ENCODE data around the gene TSPYL1. TPM values are rescaled to one million over a fixed set of nuclear protein-coding genes. Genes with fewer than 3 reads are reported as not detected.
A peak's percentile ranks its signal among the peaks of the same experiment; 100 is the strongest.
"Not testable (repeated sequence)": the region's sequence is repeated elsewhere in the genome, so short reads cannot be mapped to it uniquely, and the experiment has no call there.

TSPYL1 gene
- total RNA-seq: 10 to 100 TPM; 77.2 to 78.0 TPM
- polyA plus RNA-seq: 10 to 100 TPM; 30.8 to 32.2 TPM
- long read RNA-seq, donor 1, transcript TSPYL1-201 (1 exons, 3,326 nt): major isoform, 67 of 68 reads
- long read RNA-seq, donor 1, partial matches to known transcripts: 0 of 68 reads
- long read RNA-seq, donor 1, other reads (novel, unspliced or antisense): 1 of 68 reads
- long read RNA-seq, donor 2, transcript TSPYL1-201 (1 exons, 3,326 nt): major isoform, 18 of 18 reads
- long read RNA-seq, donor 2, partial matches to known transcripts: 0 of 18 reads
- long read RNA-seq, donor 2, other reads (novel, unspliced or antisense): 0 of 18 reads

DNA sequence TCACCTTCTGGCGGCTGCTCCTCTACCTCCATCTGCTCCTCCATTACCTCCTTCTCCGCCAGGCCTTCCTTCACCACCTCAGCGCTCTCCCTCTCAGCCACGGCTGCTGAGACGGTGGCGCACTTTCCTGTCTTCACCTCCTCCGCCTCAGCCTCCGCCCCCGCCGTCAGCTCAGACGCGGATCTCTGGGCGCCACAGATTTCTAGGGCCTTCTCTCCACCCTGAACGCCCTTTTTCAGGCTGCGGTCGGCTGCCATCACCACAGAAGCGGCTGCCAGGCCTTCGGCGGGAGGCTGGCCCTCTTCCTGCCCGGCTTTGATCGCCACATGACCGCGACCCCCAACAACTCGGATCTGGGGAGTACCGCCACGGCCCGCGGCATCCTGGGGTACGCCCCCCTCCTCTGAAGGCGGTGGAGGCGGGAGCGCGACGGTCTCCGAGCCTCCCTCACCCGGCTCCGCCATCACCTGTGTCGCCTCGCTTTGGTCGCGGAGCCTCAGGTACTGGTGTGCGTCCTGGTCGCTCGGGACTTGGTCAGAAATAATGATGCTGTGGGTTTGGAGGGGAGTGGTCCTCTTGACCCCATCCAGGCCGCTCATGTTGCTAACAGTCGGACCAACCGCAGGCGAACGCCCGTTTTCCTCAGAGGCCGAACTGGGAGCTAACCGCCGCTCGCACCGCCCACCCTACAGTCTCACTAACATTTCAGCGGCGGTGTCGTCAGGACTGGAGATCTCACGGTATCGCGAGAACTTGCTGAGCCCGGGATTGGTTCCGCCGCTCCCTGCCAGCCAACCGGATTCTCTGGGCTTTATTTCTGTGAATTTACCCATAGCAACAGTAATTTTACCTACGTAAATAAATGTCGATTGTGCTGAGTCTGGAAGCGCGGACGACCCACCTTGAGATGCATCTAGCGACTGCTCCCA lies at the start of gene TSPYL1:
TSS of gene TSPYL1 (minus strand) at position 699 of the 929 bp plus-strand sequence. CDS start at position 599, 100 bp downstream.
- WGBS, 2 donors: 0% methylated on average over 70 to 71 of the region's 71 CpGs
- DNase-seq (peak; percentile 98), ATAC-seq (ENCODE audit: low FRiP score) (peak; percentile 99)
- Histone ChIP-seq H3K4me3 (ENCODE audit: low read length in 2 of 2) (peak within 1 kb of the TSS; percentile 81 to 85), H3K9me3 (ENCODE audit: control insufficient read depth, low read length) (no peaks in the 10 kb centered on the region), H3K27me3 (ENCODE audit: control insufficient read depth in 1 of 2, insufficient read depth in 2 of 2, low read length in 1 of 2) (no peaks in the 10 kb centered on the region), H3K4me1 (ENCODE audit: control insufficient read depth in 1 of 2, insufficient read depth in 2 of 2, low read length in 2 of 2) (peaks cover 0 to 7% of the 10 kb centered on the region in 2 donors), H3K27ac (ENCODE audit: low read depth in 1 of 2, low read length in 2 of 2) (peak within 1 kb of the TSS; percentile 84 to 91), H3K36me3 (ENCODE audit: control insufficient read depth in 1 of 2, insufficient read depth in 2 of 2, low read length in 1 of 2) (no peaks in the 10 kb centered on the region)
- intact Hi-C loops (cut with DNase I): loop anchor here (2.0 to 10.0 kb wide), 6 partner anchors 25 to 285 kb away; partner anchors contain the start of genes CALHM5 (in 1 of the 2), DSE (in 1 of the 2) and TSPYL4 (in 1 of the 2)

GRCh38 chr6:116329156-116329555 lies 49.4 kb upstream of the TSPYL1 start:
- Histone ChIP-seq H3K4me1 (ENCODE audit: control insufficient read depth in 1 of 2, insufficient read depth in 2 of 2, low read length in 2 of 2) (no peaks in the 10 kb centered on the region), H3K27ac (ENCODE audit: low read depth in 1 of 2, low read length in 2 of 2) (no peak overlapping the region), H3K27me3 (ENCODE audit: control insufficient read depth in 1 of 2, insufficient read depth in 2 of 2, low read length in 1 of 2) (no peaks in the 10 kb centered on the region), H3K36me3 (ENCODE audit: control insufficient read depth in 1 of 2, insufficient read depth in 2 of 2, low read length in 1 of 2) (no peaks in the 10 kb centered on the region), H3K4me3 (ENCODE audit: low read length in 2 of 2) (no peak overlapping the region), H3K9me3 (ENCODE audit: control insufficient read depth, low read length) (no peaks in the 10 kb centered on the region)
- ATAC-seq (ENCODE audit: low FRiP score) (no peak), DNase-seq (no peak)
- intact Hi-C loops (cut with DNase I): loop anchor here in 1 of 2 donors (5.0 kb wide), 1 partner anchor 38 kb away; no protein-coding TSS in a partner anchor

- ATAC-seq (ENCODE audit: low FRiP score): peak; percentile 65
- WGBS, 2 donors: 37 to 42% methylated on average over 1 of the region's 1 CpG
- Histone ChIP-seq H3K27ac (ENCODE audit: low read depth in 1 of 2, low read length in 2 of 2) (no peak overlapping the region), H3K27me3 (ENCODE audit: control insufficient read depth in 1 of 2, insufficient read depth in 2 of 2, low read length in 1 of 2) (no peaks in the 10 kb centered on the region), H3K36me3 (ENCODE audit: control insufficient read depth in 1 of 2, insufficient read depth in 2 of 2, low read length in 1 of 2) (no peaks in the 10 kb centered on the region), H3K4me1 (ENCODE audit: control insufficient read depth in 1 of 2, insufficient read depth in 2 of 2, low read length in 2 of 2) (no peaks in the 10 kb centered on the region), H3K9me3 (ENCODE audit: control insufficient read depth, low read length) (no peaks in the 10 kb centered on the region), H3K4me3 (ENCODE audit: low read length in 2 of 2) (no peak overlapping the region)
- intact Hi-C loops (cut with DNase I): loop anchor here in 1 of 2 donors (5.0 kb wide), 1 partner anchor 39 kb away; no protein-coding TSS in a partner anchor
- DNase-seq: no peak
Observed at GRCh38 chr6:116328528-116328903, 48.8 kb upstream of the TSPYL1 start.

DNA sequence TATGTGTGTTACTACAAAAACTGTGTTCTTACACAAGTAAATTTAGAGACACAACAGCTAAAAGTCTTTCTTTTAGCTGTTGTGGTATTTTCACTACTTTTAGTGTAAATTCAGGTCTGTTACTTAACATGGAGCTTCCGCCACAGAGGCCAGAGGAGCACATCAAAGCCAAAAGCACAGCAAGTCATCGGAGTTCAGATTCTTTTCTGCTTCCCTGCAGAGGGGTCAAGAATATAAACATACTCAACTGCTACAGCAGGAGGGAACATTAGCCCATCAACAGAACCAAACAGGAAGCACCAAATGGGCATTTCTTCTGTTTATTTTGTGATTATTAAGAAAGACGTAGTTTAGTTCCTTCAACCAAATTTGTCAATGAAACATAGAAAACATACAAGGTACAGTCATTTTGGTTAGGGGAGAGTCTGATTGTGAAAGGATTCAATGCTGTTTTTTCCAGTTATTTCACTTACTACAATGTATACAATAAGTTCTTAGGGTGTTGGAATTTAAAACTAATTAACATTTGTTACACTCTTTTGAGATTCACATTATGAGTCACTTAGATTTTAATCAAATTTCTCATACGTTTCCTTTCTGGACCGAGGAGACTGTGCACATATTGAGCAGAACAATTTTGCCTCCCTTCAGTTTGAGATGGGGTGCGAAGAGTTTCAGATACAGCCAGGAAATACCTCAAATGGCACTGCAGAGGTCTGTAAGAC lies 48.2 kb upstream of the TSPYL1 start:
- no peak overlapping the region for H3K27ac ChIP-seq (ENCODE audit: low read depth in 1 of 2, low read length in 2 of 2)
- intact Hi-C loops (cut with DNase I): loop anchor here in 1 of 2 donors (5.0 kb wide), 1 partner anchor 39 kb away; no protein-coding TSS in a partner anchor
- no peak for ATAC-seq (ENCODE audit: low FRiP score)
- no peak for DNase-seq
- no peaks in the 10 kb centered on the region for H3K27me3 ChIP-seq (ENCODE audit: control insufficient read depth in 1 of 2, insufficient read depth in 2 of 2, low read length in 1 of 2)
- no peak overlapping the region for H3K4me3 ChIP-seq (ENCODE audit: low read length in 2 of 2)
- no peaks in the 10 kb centered on the region for H3K36me3 ChIP-seq (ENCODE audit: control insufficient read depth in 1 of 2, insufficient read depth in 2 of 2, low read length in 1 of 2)
- 58 to 63% methylated on average over 6 of the region's 6 CpGs for WGBS, 2 donors
- no peaks in the 10 kb centered on the region for H3K9me3 ChIP-seq (ENCODE audit: control insufficient read depth, low read length)
- H3K4me1 ChIP-seq (ENCODE audit: control insufficient read depth in 1 of 2, insufficient read depth in 2 of 2, low read length in 2 of 2): no peaks in the 10 kb centered on the region

DNA sequence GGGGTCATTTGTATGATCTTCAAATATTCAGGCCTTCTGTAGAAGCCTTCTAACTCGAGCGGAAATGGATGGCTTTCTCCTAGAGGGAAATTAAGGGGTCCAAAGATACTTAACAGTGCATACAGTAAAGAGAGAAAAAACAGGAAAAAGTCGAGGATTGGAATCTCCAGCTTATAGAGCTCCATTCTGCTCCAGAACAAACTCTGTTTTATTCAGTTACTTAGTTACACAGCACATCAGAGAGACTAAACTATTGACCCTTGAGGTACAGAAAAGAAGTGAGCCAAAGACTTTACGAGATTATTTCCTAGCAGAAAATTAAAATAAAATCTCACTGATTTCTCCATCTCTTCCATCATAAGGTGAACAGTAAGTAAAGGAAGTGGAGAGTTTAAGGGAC lies 47.3 kb upstream of the TSPYL1 start:
- Histone ChIP-seq H3K36me3 (ENCODE audit: control insufficient read depth in 1 of 2, insufficient read depth in 2 of 2, low read length in 1 of 2) (no peaks in the 10 kb centered on the region), H3K27ac (ENCODE audit: low read depth in 1 of 2, low read length in 2 of 2) (no peak overlapping the region), H3K4me1 (ENCODE audit: control insufficient read depth in 1 of 2, insufficient read depth in 2 of 2, low read length in 2 of 2) (no peaks in the 10 kb centered on the region), H3K9me3 (ENCODE audit: control insufficient read depth, low read length) (no peaks in the 10 kb centered on the region), H3K4me3 (ENCODE audit: low read length in 2 of 2) (no peak overlapping the region), H3K27me3 (ENCODE audit: control insufficient read depth in 1 of 2, insufficient read depth in 2 of 2, low read length in 1 of 2) (no peaks in the 10 kb centered on the region)
- DNase-seq (no peak), ATAC-seq (ENCODE audit: low FRiP score) (no peak)
- WGBS, 2 donors: 57 to 58% methylated on average over 4 of the region's 4 CpGs
- intact Hi-C loops (cut with DNase I): loop anchor here in 1 of 2 donors (5.0 kb wide), 1 partner anchor 40 kb away; no protein-coding TSS in a partner anchor

GRCh38 chr6:116326181-116326671 lies 46.5 kb upstream of the TSPYL1 start:
- Histone ChIP-seq H3K27ac (ENCODE audit: low read depth in 1 of 2, low read length in 2 of 2) (no peak overlapping the region), H3K36me3 (ENCODE audit: control insufficient read depth in 1 of 2, insufficient read depth in 2 of 2, low read length in 1 of 2) (no peaks in the 10 kb centered on the region), H3K4me1 (ENCODE audit: control insufficient read depth in 1 of 2, insufficient read depth in 2 of 2, low read length in 2 of 2) (no peaks in the 10 kb centered on the region), H3K27me3 (ENCODE audit: control insufficient read depth in 1 of 2, insufficient read depth in 2 of 2, low read length in 1 of 2) (no peaks in the 10 kb centered on the region), H3K9me3 (ENCODE audit: control insufficient read depth, low read length) (no peaks in the 10 kb centered on the region), H3K4me3 (ENCODE audit: low read length in 2 of 2) (no peak overlapping the region)
- ATAC-seq (ENCODE audit: low FRiP score): peak; percentile 42
- intact Hi-C loops (cut with DNase I): loop anchor here in 1 of 2 donors (5.0 kb wide), 1 partner anchor 41 kb away; no protein-coding TSS in a partner anchor
- DNase-seq: no peak
- 16 to 20% methylated on average over 7 of the region's 7 CpGs for WGBS, 2 donors

DNA sequence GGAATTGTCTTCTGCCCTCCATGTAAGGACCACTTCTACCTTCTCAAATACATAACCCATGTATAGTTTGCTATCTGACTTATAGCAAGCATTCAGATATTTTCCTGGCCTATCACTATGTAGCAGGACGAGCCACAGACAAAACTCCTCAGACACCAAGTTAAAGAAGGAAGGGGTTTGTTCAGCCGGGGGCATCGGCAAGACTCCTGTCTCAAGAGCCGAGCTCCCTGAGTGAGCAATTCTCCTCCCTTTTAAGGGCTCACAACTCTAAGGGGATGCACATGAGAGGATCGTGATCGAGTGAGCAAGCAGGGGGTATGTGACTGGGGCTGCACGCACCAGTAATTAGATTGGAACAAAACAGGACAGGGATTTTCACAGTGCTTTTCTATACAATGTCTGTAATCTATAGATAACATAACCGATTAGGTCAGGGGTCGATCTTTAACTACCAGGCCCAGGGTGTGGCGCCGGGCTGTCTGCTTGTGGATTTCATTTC lies 46.0 kb upstream of the TSPYL1 start:
- not testable (repeated sequence) for H3K4me3 ChIP-seq (ENCODE audit: low read length in 2 of 2); H3K27ac ChIP-seq (ENCODE audit: low read depth in 1 of 2, low read length in 2 of 2); DNase-seq; H3K36me3 ChIP-seq (ENCODE audit: control insufficient read depth in 1 of 2, insufficient read depth in 2 of 2, low read length in 1 of 2); ATAC-seq (ENCODE audit: low FRiP score); H3K9me3 ChIP-seq (ENCODE audit: control insufficient read depth, low read length); H3K27me3 ChIP-seq (ENCODE audit: control insufficient read depth in 1 of 2, insufficient read depth in 2 of 2, low read length in 1 of 2); H3K4me1 ChIP-seq (ENCODE audit: control insufficient read depth in 1 of 2, insufficient read depth in 2 of 2, low read length in 2 of 2)
- intact Hi-C loops (cut with DNase I): loop anchor here in 1 of 2 donors (5.0 kb wide), 1 partner anchor 42 kb away; no protein-coding TSS in a partner anchor
- 84 to 87% methylated on average over 9 to 10 of the region's 11 CpGs for WGBS, 2 donors

GRCh38 chr6:116323863-116324262 lies 44.1 kb upstream of the TSPYL1 start:
- Histone ChIP-seq H3K36me3 (ENCODE audit: control insufficient read depth in 1 of 2, insufficient read depth in 2 of 2, low read length in 1 of 2) (no peaks in the 10 kb centered on the region), H3K27ac (ENCODE audit: low read depth in 1 of 2, low read length in 2 of 2) (no peak overlapping the region), H3K27me3 (ENCODE audit: control insufficient read depth in 1 of 2, insufficient read depth in 2 of 2, low read length in 1 of 2) (no peaks in the 10 kb centered on the region), H3K4me1 (ENCODE audit: control insufficient read depth in 1 of 2, insufficient read depth in 2 of 2, low read length in 2 of 2) (no peaks in the 10 kb centered on the region), H3K4me3 (ENCODE audit: low read length in 2 of 2) (no peak overlapping the region), H3K9me3 (ENCODE audit: control insufficient read depth, low read length) (no peaks in the 10 kb centered on the region)
- ATAC-seq (ENCODE audit: low FRiP score) (no peak), DNase-seq (no peak)
- intact Hi-C loops (cut with DNase I): no loop called here
- 93 to 94% methylated on average over 1 of the region's 1 CpG for WGBS, 2 donors

Data from aorta (tissue), 5 donors.